Gastroesophageal sphincter (tissue), 3 donors: ENCODE data around the gene GSDME.

Source experiments
- CTCF ChIP-seq, 4 experiments: fragments of 200-600 bp in 2 of 4; fragments of 450-650 bp in 2 of 4; sonication (generic) in 1 of 4; IDR thresholded peaks; one replicate each; pipeline ENCODE4 v1.5.1; 2017 to 2019; ENCODE audit warnings: antibody characterized with exemption in 4 of 4, mild to moderate bottlenecking in 2 of 4, moderate library complexity in 2 of 4
- EP300 ChIP-seq: sonication (generic); formaldehyde crosslinking; IDR thresholded peaks from one replicate; pipeline ENCODE4 v1.6.1; 2017; ENCODE audit warnings: antibody characterized with exemption, mild to moderate bottlenecking
- POLR2A ChIP-seq, 2 donors: fragments of 450-650 bp; IDR thresholded peaks; one replicate each; pipeline ENCODE4 v1.6.1; 2017; ENCODE audit warnings: antibody characterized with exemption in 2 of 2, mild to moderate bottlenecking in 2 of 2, moderate library complexity in 1 of 2

- TF ChIP-seq CTCF (IDR thresholded peaks at IDR 0.05) (no peak), POLR2A (IDR thresholded peaks at IDR 0.05) (no peak), EP300 (no peak)
Measured at GRCh38 chr7:24786306-24786705, 29.0 kb upstream of the GSDME start.
